Measurements from ENCODE around the gene TDRKH.
A peak's percentile ranks its signal among the peaks of the same experiment; 100 is the strongest.

Gene TDRKH

DNA sequence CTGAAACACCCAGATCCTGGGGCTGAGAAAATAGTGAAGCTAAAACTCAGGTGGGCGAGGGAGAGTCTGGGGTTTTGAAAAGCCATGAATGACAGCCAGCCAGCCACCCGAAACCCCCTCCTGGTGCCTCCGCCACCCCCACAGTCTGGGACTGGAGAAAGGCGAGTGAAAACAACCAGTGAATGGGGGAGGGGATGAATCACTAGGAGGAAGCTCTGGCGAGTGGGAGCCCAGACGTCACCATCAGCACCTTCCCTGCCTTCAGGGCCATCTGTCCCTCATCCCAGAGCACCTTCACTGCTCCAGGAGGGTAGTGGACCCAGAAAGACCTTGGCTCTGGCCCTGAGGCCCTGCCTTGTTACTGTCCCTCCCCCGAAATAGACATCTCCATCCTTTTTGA is 32.1 kb upstream of the TDRKH start:
- no peak for DNase-seq (ENCODE audit: low spot score)

DNA sequence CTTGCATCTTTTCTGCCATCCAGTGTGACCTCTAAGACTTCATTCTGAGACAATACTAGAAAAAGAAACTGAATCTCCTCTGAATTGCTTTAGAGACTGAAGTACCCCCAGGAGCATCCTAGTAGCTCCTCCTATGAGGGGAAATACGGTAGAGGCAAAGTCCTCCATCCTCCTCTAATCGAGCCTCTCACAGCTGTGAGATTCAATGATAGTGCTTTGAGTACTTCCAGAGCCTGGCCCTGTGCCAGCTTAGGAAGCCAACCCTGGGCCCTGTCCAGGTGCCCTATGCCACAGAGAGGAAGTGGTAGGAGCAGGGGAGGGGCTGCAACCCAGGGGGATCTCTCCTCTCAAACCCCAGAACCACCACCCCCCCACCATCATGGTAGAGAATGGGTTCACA is 30.6 kb upstream of the TDRKH start:
- DNase-seq (ENCODE audit: low spot score) = no peak

DNA sequence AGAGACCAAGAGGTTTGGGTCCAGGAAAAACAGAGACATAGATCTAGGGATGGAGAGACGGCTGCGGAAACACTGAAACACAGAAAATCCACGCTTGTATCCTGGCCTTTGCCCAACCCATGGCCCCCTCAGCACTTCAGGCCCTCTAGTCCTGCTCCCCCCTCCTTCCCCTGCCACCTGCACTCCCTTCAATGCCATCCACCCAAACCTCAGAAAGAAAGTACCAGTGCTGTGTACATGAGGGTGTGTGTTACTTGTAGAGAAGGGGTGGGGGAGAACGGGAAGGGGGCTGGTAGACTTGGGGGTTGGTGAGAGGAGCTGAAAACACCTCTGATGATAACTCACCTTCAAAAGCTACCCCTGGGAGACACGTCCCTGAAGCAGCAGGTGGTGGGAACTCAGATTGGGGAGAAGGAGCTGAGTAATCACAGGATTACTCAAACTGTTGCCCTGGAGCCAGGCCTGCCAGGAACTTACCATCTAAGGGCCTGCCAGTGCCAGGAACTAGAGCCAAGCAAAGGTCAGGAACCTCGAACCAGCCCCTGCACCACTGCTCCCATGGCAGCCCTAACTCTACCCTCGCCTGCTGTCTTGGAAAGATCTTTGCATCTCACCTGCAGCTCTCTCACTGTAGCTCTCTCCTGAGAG is 29.8 kb upstream of the TDRKH start:
- DNase-seq (ENCODE audit: low spot score) = no peak

DNA sequence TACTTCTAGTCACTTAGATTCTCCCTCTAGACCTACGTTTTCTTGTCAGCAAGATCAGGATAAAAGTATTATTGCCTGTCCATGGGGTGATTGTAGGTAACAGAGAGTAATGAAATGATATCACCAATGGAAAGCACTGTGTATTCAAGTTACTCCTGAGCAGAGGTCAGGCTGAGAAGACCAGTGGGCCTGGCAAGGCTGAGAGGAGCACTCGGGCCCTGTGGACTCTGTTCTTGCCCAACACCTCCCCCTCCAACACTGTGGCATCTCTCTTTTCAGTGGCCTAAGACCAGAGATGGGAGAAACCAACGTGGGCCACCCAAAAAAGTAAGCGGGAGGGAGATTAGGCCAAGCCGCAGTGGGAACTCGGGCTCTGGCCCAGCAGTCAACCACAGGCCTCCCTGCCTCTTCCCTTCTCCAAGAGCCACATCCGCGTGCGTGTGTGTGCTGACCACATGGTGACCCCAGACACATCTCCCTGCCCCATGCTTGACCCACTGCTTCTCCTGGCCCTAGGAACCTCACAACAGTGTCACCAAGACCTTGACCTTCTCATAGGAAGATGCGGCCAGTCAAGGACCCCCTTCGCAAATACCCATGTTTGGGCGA is 29.0 kb upstream of the TDRKH start:
- DNase-seq (ENCODE audit: low spot score) = no peak

DNA sequence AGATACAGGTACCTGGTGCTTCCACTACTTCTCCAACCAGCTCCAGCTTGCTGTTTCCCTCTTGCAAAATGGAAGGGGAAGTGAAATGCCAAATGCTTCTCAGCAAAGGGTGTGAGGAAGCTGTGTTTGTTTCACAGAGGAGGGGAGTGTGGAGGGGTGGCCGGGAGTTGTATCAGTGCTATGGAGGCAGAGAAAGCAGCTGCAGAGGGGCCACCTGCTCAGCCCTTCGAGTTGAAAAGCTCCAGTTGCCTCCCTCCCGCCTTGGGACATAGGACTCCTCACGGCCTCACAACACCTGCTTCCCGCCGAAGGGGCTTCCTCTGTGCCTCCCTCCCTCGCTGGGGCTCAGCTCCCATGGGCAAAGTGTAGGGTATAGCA is 27.0 kb upstream of the TDRKH start:
- no peak for DNase-seq (ENCODE audit: low spot score)

DNA sequence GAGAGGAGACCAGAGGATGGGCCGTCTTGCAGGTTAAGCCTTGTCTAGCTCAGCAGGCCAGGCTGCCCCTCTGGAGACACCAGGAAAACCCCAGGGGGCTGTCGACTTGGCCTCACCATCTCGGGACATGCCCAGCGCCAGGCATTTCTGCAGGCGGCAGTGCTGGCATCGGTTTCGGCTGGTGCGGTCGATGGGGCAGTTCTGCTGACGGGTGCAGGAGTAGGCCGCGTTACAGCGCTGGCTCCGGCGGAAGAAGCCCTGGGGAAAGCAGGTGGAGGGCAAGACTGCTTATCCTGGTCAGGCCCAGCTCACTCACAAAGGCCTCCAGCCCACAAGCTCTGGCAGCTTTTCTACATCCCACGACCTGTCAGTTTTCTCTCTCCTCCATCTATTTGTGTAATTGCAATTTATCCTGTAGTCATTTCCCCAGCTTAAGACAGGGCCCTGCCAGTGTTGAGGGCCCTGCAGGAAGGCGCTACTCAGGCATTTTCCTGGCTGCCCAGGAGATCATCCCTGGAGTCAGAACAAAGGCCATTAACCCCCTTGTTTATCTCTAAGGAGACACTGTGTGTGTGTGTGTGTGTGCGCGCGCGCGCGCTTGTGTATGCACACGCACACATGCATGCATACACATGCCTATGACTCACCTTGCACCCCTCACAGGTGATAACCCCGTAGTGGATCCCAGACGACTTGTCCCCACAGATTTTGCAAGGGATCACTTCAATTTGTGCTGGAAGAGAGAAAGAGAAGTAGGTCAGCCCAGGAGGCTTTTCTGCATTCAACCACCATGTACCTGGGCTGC is 26.4 kb upstream of the TDRKH start:
- DNase-seq (ENCODE audit: low spot score) = no peak

DNA sequence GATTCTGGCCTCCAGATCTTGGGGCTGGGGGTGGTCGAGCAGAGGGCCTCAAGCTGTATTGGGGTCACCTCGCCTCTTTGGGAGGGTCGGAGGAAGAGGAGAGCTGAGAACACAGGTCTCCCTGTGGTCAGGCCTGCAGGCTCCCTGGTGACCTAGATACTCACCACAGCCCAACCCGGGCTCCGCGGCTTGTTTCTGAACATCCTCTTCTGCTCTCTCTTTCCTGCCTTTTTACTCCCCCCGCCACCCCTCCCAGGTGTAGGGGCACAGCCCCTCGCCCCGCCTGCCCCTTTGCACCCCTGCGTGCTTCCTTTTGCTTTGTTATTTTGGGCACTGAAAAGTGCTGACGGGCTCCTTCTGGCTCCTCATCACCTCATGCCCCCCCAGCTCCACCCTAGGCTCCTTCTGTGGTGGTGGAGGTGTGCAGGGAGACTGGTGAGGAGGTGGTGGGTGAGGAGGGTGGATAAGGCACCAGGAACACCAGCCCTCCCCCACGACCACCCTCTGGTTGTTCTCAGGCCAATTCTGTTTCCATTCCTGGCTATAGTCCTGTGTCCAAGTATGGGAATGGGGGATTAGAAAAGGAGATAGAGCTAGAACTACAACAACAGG is 25.5 kb upstream of the TDRKH start:
- no peak for DNase-seq (ENCODE audit: low spot score)

DNA sequence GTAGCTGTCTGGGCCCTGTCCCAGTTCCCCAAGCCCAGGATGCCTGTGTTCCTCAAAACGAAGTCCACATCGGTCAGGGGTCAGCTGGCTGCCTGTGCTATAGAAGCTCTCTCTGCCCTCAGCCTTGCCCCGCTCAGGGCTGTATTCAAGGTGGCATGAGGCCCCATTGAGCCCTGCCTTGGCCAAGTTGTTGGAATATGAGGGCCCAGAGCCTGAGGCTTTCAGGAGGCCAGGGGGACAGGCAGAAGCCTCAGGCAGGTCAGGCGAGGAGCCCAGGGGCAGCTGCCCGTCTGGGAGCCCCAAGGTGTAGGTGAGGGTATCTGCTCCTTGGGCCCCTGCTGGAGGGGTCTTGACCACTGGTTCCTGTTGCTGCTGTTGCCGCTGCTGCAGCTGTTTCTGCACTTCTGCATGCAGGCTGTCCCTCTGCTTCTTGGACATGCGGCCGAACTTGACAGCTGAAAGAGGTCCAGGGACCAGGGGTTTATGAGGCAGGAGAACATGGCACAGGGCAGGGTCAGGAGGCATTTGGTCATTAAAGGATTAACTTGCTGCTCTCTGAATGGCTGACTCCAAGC is 24.8 kb upstream of the TDRKH start:
- DNase-seq (ENCODE audit: low spot score) = no peak

DNA sequence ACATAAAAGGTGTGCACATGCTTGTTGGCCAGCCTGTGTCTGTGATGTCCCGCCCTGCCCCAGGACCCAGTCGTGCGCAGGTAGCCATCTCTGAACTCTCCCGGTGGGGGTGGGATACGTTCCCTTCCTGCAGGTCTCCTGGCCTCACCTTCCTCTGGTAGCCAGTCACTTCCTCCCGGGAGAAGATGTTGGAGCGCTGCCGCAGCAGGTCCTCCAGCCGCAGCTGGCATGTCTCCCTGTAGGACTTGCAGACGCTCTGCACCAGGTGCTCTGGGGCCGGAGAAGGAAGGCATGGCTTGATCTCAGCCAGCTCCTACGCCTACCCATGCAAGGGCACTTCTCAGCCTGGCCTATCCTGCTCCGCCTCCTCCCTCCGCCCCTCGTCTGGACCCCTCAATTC is 24.1 kb upstream of the TDRKH start:
- DNase-seq (ENCODE audit: low spot score) = no peak

DNA sequence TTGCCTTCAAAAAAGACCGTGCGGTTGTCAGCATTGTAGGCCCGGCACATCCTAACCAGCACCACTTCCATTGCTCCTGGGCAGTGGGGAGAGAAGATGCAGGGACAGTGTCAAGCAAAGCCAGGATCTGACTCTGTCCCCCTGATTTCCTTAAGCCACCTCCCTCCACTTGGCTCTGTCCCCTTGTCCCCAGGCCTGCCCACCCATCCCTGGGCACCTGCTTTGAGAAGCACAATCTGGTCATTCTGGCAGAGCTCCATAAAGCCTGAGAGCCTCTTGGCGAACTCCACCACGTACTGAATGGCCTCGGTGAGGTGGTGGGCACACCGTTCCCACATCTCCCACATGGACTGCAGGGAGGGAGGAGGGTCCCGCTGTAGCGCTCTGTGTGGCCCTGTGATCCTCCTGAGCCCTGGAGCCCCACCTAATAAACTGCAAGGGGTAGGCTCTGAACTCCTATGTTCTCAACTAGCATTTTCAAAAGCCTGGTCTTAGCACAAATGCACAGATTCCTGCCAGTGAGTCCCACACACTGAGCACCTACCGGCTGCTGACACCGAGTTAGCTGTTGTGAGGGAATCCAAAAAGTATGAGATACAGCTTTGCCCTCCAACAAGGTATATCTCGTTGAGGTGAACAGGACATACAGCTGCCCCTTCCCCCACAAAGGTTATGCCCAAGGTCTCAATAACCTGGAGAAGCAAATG is 23.1 kb upstream of the TDRKH start:
- DNase-seq (ENCODE audit: low spot score) = no peak

DNA sequence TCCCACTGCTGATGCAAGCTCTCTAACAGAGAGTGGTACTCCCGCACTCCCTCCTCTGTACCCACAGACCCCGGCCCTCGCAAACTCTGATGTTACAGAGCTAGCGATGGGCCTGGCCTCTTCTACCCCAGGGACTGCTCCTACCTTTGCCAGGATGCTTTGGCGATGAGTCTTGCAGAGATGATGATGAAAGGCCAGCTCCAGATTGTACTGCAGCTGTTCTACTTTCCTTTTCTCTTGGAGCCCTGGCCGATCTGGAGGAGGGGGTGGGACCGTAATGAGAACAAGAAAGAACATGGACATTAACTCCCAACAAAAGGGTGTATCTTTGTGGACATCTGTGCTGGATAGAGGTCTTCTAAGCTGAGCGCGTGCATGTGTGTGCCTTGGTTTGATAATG is 20.9 kb upstream of the TDRKH start:
- no peak for DNase-seq (ENCODE audit: low spot score)

DNA sequence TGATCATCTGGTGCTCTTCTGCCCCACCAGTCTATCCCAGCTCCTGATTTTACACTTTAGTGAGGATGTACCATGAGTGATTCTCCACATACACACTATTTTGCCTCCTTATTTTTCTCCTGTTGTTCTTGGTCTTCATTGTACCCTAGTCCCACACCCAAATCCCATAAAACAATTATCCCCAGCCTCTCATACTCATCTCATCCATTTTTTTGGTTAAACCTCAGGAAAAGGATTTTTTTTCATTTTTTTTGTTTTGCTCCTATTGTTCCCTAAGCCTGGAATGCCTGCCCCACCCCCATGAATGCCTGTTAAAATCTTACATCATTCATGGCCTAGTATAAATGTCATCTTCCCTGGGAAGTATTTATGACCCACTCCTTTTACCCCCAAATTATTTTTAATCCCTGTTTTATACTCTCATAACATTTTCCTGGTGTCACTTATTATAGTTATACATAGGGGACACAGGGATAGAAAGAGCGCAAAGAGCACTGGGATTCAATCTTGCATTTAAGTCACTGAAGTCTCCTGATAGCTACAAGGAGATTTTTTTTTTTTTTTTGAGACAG is 19.8 kb upstream of the TDRKH start:
- DNase-seq (ENCODE audit: low spot score) = no peak

DNA sequence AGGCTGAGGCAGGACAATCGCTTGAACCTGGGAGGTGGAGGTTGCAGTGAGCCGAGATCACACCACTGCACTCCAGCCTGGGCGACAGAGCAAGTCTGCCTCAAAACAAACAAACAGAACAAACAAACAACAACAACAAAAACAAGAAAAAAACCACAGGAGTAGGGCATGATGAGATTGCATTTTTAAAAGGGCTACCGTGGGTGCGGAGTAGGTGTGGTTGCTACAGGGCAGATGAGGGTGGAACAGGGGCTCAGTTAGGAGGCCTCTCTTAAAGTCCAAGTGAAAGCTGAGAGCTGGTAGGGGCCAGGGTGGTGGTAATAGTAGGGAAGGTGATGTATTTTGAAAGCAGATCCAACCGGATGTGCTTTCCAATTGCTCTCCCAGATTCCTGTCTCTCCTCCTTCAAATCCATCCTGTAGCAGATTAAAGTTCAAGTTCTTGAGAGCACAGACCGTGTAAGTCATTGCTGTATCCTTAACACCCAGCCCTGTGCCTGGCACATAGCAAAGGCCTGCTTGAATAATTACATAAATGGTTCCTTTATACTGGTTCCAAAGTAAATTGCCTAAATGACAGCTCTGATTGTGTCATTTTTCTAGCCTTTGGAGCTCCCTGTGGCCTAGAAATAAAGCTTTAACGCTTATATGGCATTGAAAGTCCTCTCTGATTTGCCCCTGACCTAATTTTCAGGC is 19.1 kb upstream of the TDRKH start:
- peak; percentile 33 for DNase-seq (ENCODE audit: low spot score)

DNA sequence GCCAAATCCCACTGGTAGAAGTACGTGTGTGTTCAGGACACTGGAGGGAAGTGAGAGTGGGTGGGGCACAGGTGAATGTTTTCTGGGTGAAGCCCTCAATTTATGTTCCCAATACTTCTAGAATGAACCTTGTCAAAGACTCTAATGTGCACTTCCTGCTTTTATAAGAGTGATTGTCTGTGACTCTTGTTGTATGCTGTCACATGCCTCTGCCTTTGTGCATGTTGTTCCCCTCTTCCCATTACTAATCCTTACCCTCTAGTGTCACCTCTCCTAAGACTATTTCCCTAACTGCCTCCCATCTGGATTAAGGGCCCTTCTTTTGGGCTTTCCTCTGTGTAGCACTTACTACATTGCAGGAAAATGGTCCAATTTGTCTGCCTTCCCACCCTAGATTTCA is 17.5 kb upstream of the TDRKH start:
- DNase-seq (ENCODE audit: low spot score) = no peak

DNA sequence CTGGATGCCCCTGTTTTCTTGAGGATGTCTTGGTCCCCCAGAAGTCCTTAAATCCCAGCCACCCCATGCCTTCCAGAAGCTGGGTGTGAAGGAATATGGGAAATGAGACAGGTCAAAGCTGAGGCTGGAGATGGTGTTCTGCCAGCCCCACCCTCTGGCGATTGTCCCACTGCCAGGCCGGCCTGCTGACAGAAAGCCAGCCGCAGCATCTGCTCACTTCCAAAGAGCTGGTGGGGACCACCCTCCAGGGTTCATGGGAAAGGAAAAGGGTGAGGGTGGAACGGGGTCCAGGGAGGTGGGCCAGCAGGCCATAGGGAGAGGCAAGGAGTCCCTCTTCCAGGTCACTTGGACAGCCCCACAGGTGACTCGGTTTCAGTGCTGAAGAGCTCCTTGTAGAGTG is 16.8 kb upstream of the TDRKH start:
- no peak for DNase-seq (ENCODE audit: low spot score)

DNA sequence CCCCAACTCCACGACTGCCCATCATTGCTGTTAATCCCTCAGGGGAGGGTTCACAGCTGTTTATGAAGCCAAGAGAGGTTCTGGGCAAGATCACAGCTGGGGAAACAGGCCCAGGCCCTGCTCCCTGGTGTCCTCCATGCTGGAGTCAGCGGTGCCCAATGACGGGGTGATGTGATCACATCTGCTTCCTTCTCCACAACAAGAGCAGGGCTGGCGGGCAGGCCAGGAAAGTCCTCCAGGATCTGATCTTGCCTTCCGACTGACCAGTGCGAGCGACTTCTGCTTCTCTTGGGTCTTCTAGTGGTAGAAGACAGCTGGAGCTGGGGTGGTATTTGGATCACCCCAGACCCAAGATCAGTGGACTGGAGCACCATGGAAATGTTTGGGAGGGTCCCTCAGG is 15.9 kb upstream of the TDRKH start:
- DNase-seq (ENCODE audit: low spot score) = no peak

DNA sequence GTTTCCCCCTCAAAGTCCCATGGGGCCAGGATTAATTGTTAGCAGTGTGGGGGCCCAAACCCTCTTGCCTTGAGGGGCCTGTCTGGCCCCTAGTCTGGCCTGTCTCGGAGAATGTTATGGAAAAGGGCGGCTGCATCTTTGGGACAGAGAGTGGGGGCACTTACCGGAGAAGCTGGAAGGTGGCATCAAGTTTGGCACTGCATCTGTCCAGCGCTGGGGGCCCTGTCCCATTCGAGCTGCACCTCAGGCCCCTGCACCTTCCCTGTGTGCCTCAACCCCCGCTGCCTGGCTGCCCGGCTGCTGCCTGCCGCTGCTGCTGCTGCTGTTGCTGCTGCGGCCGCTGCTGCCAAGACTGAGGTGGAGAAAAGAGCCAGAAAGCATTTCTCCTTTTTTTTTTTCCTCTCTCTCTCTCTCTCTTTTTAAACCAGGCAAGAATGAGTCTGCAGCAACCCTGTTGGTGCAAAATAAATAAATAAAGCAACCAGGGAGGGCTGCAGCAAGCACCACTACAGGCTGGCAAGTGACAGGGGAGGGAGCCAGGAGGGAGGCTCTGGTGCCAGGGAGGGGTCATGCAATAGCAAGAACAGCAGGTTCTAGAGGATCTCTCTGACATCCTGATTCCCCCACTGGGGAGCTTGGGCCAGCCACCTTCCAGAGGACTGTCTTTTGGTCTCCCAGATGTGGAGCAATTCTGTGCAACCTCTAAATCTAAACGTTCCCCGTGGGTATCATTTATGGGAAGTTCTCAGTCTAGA is 14.9 kb upstream of the TDRKH start, which contains the start of gene LINGO4:
Gene LINGO4 (minus strand): TSS at position 354 of the 755 bp plus-strand sequence. CDS start 2,715 bp downstream, outside the sequence.
- no peak for DNase-seq (ENCODE audit: low spot score)

DNA sequence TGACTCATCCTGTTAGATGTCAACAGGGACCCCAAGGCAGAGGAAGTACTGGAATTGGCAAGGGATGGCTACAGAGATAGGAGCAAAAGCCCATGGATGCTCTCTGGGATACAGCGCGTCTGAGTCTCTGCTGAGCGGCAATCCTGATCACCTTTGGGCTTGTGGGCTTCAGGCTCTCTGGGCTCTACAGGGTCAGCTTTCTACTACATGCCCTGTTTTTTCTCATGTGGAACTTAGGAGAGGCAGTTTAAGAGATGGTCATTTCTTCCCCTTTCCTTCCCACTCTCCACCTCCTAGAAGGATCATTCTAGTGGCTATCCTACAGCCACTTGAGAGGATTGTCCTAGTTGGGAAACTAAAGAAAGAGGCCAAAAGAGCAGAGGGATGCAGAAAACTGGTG is 13.6 kb upstream of the TDRKH start:
- DNase-seq (ENCODE audit: low spot score) = no peak

DNA sequence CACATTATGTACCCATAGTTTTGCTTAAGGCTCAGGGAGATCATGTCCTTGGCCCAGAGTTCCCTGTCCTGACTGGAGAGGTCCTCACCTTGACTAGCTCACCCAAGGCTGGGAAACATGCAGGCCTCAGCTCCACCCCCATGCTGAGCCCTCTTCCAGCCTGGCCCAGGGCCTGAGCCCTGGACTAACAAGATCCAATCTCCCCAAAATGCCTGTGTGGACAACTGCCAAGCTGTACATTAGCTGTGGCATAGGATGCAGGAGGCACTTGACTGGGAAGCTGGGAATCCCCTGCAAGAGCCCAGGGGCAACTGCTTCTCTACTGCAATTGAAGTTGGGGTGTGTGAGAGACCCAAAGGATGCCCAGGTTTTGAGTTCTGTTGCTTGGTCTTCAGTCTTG is 12.9 kb upstream of the TDRKH start:
- no peak for DNase-seq (ENCODE audit: low spot score)

DNA sequence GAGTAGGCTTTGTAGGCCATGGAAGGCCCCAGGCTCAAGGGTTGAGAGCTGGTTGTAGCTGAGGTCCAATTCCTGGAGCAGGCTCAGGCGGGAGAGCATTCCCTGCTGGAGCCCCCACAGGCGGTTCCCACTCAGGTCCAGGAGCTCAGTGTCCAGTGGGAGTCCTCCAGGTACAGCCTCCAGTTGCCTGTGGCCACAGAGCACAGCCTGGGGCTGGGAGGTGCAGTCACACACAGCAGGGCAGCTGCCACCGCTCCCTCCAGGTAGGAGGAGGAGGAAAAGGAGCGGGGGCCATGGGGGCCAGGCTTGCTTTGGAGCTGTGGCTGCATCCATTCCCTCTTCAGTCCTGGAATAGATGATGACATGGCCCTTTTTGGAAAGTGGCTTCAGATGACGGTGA is 12.1 kb upstream of the TDRKH start:
- no peak for DNase-seq (ENCODE audit: low spot score)
